ENCODE results near the gene TMEM164.

TMEM164 gene

GRCh38 chrX:110015032-110015431, 12.1 kb downstream of the TMEM164 start:
- no peak for TF ChIP-seq CTCF (IDR thresholded peaks at IDR 0.05)
- H3K4me3 ChIP-seq = no peak overlapping the region
- DNase-seq (ENCODE audit: low spot score) = no peak
- H3K27ac ChIP-seq = no peak overlapping the region

- no peak for TF ChIP-seq CTCF (IDR thresholded peaks at IDR 0.05)
- DNase-seq (ENCODE audit: low spot score) = no peak
- no peak overlapping the region for H3K27ac ChIP-seq
- H3K4me3 ChIP-seq = no peak overlapping the region
Observed at GRCh38 chrX:110015915-110016314, 13.0 kb downstream of the TMEM164 start.

GRCh38 chrX:110020536-110020935, 17.6 kb downstream of the TMEM164 start:
- no peak overlapping the region for H3K27ac ChIP-seq
- no peak for DNase-seq (ENCODE audit: low spot score)
- no peak for TF ChIP-seq CTCF (IDR thresholded peaks at IDR 0.05)
- no peak overlapping the region for H3K4me3 ChIP-seq

- H3K4me3 ChIP-seq = no peak overlapping the region
- no peak overlapping the region for H3K27ac ChIP-seq
- TF ChIP-seq CTCF (IDR thresholded peaks at IDR 0.05) = no peak
- DNase-seq (ENCODE audit: low spot score) = no peak
Observed at GRCh38 chrX:110021258-110022022, 18.5 kb downstream of the TMEM164 start.

GRCh38 chrX:110022599-110023448, 19.9 kb downstream of the TMEM164 start:
- Histone ChIP-seq H3K27ac (no peak overlapping the region), H3K4me3 (no peak overlapping the region)
- no peak for TF ChIP-seq CTCF (IDR thresholded peaks at IDR 0.05)
- no peak for DNase-seq (ENCODE audit: low spot score)

GRCh38 chrX:110025395-110025794, 22.5 kb downstream of the TMEM164 start:
- DNase-seq (ENCODE audit: low spot score) = no peak
- no peak for TF ChIP-seq CTCF (IDR thresholded peaks at IDR 0.05)
- H3K4me3 ChIP-seq = no peak overlapping the region
- no peak overlapping the region for H3K27ac ChIP-seq

Data from coronary artery (tissue), 2 donors.